K562 (cell line): ENCODE measurements around the gene PACSIN1. TPM values are rescaled to one million over a fixed set of nuclear protein-coding genes. Genes with fewer than 3 reads are reported as not detected.

Source experiments
- AFF1 ChIP-seq, 2 experiments: fragments of 450-650 bp; IDR thresholded peaks; 2 replicates each; pipeline ENCODE4 v1.6.1; 2018; ENCODE audit warnings: mild to moderate bottlenecking in 2 of 2, low read depth in 1 of 2; ENCODE audit not compliant: partially characterized antibody in 2 of 2
- DMBX1 ChIP-seq: fragments of 250-450 bp; sonication (Bioruptor Pico); IDR thresholded peaks from 2 replicates; pipeline ENCODE4 v1.8.0; 2022; ENCODE audit warnings: inconsistent platforms, mild to moderate bottlenecking, moderate library complexity, borderline replicate concordance
- KDM2B ChIP-seq: fragments of 250-450 bp; sonication (Bioruptor Pico); IDR thresholded peaks from 2 replicates; pipeline ENCODE4 v1.8.0; 2021; ENCODE audit warnings: mild to moderate bottlenecking, moderate library complexity
- MAFG ChIP-seq: fragments of 450-650 bp; conservative IDR thresholded peaks from 2 replicates; pipeline ENCODE4 v1.6.1; 2016; ENCODE audit warnings: missing genetic modification characterization, missing compliant biosample characterization
- MAZ ChIP-seq, 2 experiments: fragments of 450-650 bp in 1 of 2; sonication (generic) in 1 of 2; formaldehyde crosslinking; IDR thresholded peaks in 1 of 2; conservative IDR thresholded peaks in 1 of 2; 2 replicates each; pipeline versions ENCODE4 v1.4.0 to v1.5.0; 2020; ENCODE audit warnings: mild to moderate bottlenecking in 1 of 2, missing genetic modification reagents in 1 of 2
- MXD1 ChIP-seq: fragments of 250-450 bp; sonication (Bioruptor Pico); IDR thresholded peaks from 2 replicates; pipeline ENCODE4 v1.8.0; 2021; ENCODE audit warnings: borderline replicate concordance, mild to moderate bottlenecking, moderate library complexity; ENCODE audit not compliant: poor library complexity, severe bottlenecking
- REST ChIP-seq, 2 experiments: fragments of 450-650 bp; formaldehyde crosslinking in 1 of 2; IDR thresholded peaks; 2 replicates each; pipeline versions ENCODE4 v1.4.0 to v1.6.1; 2014 to 2020; ENCODE audit warnings: mild to moderate bottlenecking in 2 of 2, borderline replicate concordance in 1 of 2, low read depth in 1 of 2
- TOE1 ChIP-seq, 2 experiments: fragments of 450-650 bp in 1 of 2; sonication (generic) in 1 of 2; formaldehyde crosslinking in 1 of 2; IDR thresholded peaks; 2 replicates each; pipeline versions ENCODE4 v1.7.1 to v1.8.0; 2016 to 2022; ENCODE audit warnings: borderline replicate concordance in 2 of 2, mild to moderate bottlenecking in 2 of 2, antibody characterized with exemption in 1 of 2, inconsistent platforms in 1 of 2, low read depth in 1 of 2, missing genetic modification reagents in 1 of 2, moderate library complexity in 1 of 2
- U2AF1 ChIP-seq: fragments of 200-400 bp; formaldehyde crosslinking; optimal IDR thresholded peaks from 2 replicates; pipeline ENCODE3; 2017; ENCODE audit warnings: mild to moderate bottlenecking, low read depth, low read length, moderate library complexity
- polyA plus RNA-seq, 8 experiments: library from polyadenylated mRNA; depleted of rRNA in 4 of 8; stranded (reverse) in 5 of 8; unstranded in 3 of 8; fragments of >200 nt; fragmentation: Nextera tagmentation in 2 of 8; fragmentation: Illumina TruSeq in 1 of 8; extraction: Ambion mirVana in 2 of 8; extraction: Trizol in 1 of 8; gene quantifications; 2 replicates each; pipeline versions ENCODE4 v1.2.1 to v1.2.3, GENCODE V29; 2011 to 2014; ENCODE audit warnings: inconsistent platforms in 1 of 8, missing spikeins in 1 of 8
- total RNA-seq, 7 experiments: library from RNA; depleted of rRNA in 6 of 7; stranded (reverse); fragments of >200 nt in 6 of 7; fragmentation: Illumina TruSeq in 2 of 7; extraction: Trizol in 2 of 7; gene quantifications; 2 replicates each; pipeline versions ENCODE4 v1.2.1 to v1.2.3, GENCODE V29; 2011 to 2021; ENCODE audit warnings: low replicate concordance in 1 of 7

PACSIN1 gene
- total and polyA plus RNA-seq, 9 of the 15 experiments (the other 6 are each of a cell fraction or from before 2014, with no cell fraction given) = 0.01 to 1.7 (median 0.45) TPM

- TF ChIP-seq KDM2B (0 out of 2 replicates have a peak, but pooled peaks have one; percentile 27), AFF1 (IDR thresholded peaks at IDR 0.05; ENCODE audit: low read depth in 1 of 2, partially characterized antibody in 2 of 2) (peak; percentile 48 to 51), TOE1 (IDR thresholded peaks at IDR 0.05; ENCODE audit: borderline replicate concordance) (peak; percentile 79), TOE1 (CRISPR knock-in tag; IDR thresholded peaks at IDR 0.05; ENCODE audit: borderline replicate concordance, low read depth) (no peak), REST (IDR thresholded peaks at IDR 0.05; ENCODE audit: borderline replicate concordance) (no peak; the same call in 1 of the 2 replicates), REST (CRISPR knock-in tag; IDR thresholded peaks at IDR 0.05; ENCODE audit: low read depth) (peak; percentile 55; the same call in 1 of the 2 replicates), DMBX1 (CRISPR knock-in tag) (no peak), MAFG (no peak), U2AF1 (no peak), MAZ (CRISPR knock-in tag; conservative IDR thresholded peaks at IDR 0.05 in 1 of 2, IDR thresholded peaks at IDR 0.05 in 1 of 2) (peak; percentile 61 to 78), MXD1 (CRISPR knock-in tag) (no peak)
Measured at GRCh38 chr6:34425498-34426410, 40.1 kb upstream of the PACSIN1 start, which contains the start of gene RPS10 (continued).
